ENCODE data around the gene UMOD. TPM values are rescaled to one million over a fixed set of nuclear protein-coding genes. Genes with fewer than 3 reads are reported as not detected.

UMOD gene
- total RNA-seq, 1 experiment from 2014 or later, result not detected

DNA sequence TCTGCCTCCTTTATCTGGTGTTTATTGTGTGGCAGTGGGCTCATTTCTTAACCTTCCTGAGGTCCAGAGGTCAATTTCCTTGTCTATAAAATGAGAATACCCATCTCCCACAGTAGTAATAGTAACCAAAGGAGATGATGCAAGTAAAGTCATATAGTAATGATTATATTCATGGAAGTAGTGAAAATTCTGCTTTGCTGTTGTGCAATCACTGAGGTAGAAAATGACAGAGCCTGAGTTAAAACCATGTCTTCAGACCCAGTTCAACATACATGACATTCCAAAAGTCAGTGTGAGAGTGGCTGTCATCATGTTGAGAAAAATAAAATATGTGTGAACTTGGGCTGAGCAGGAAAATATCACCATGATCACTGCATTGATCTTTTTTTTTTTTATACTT, 864 bp upstream of the UMOD start:
- no peak overlapping the region for H3K4me3 ChIP-seq (ENCODE audit: low read length)
- no peaks in the 10 kb centered on the region for H3K79me2 ChIP-seq (ENCODE audit: low read length)
- TF ChIP-seq EZH2 (IDR thresholded peaks at IDR 0.05; ENCODE audit: low read length, unreplicated experiment) (no peak), EZH2phosphoT487 (IDR thresholded peaks at IDR 0.05; ENCODE audit: borderline replicate concordance, low read length) (no peak)
- TF ChIP-seq, protein P1, sequence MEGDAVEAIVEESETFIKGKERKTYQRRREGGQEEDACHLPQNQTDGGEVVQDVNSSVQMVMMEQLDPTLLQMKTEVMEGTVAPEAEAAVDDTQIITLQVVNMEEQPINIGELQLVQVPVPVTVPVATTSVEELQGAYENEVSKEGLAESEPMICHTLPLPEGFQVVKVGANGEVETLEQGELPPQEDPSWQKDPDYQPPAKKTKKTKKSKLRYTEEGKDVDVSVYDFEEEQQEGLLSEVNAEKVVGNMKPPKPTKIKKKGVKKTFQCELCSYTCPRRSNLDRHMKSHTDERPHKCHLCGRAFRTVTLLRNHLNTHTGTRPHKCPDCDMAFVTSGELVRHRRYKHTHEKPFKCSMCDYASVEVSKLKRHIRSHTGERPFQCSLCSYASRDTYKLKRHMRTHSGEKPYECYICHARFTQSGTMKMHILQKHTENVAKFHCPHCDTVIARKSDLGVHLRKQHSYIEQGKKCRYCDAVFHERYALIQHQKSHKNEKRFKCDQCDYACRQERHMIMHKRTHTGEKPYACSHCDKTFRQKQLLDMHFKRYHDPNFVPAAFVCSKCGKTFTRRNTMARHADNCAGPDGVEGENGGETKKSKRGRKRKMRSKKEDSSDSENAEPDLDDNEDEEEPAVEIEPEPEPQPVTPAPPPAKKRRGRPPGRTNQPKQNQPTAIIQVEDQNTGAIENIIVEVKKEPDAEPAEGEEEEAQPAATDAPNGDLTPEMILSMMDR (conservative IDR thresholded peaks at IDR 0.05; ENCODE audit: low read depth, low read length), result no peak
- no peak overlapping the region for H3K27ac ChIP-seq (ENCODE audit: low read length)
- no peaks in the 10 kb centered on the region for H3K27me3 ChIP-seq (ENCODE audit: low read length)
- no peaks in the 10 kb centered on the region for H3K9me3 ChIP-seq (ENCODE audit: low read length)
- H3K4me1 ChIP-seq (ENCODE audit: insufficient read depth, low read length), result no peaks in the 10 kb centered on the region
- DNase-seq, result no peak
- no peaks in the 10 kb centered on the region for H3K36me3 ChIP-seq (ENCODE audit: low read depth, low read length)
- no TSS peak for BruUV-seq (replicated peaks)
- H3K9me2 ChIP-seq (replicated peaks; ENCODE audit: low read length), result no peaks in the 10 kb centered on the region
- no peaks in the 10 kb centered on the region for H4K20me1 ChIP-seq (ENCODE audit: low read length)
- H3F3A ChIP-seq (ENCODE audit: low read length, unreplicated experiment), result no peaks in the 10 kb centered on the region
- H3K4me2 ChIP-seq (ENCODE audit: low read length), result no peak overlapping the region
- POLR2A ChIA-PET (ENCODE audit: unreplicated experiment), result no interaction called here
- no peak overlapping the region for H3K9ac ChIP-seq (ENCODE audit: low read length)
- CTCF ChIA-PET, result no interaction called here
- intact Hi-C loops (cut with micrococcal nuclease), result no loop called here
- no peak for ATAC-seq
- H2AFZ ChIP-seq (ENCODE audit: low read length), result no peak overlapping the region

DNA sequence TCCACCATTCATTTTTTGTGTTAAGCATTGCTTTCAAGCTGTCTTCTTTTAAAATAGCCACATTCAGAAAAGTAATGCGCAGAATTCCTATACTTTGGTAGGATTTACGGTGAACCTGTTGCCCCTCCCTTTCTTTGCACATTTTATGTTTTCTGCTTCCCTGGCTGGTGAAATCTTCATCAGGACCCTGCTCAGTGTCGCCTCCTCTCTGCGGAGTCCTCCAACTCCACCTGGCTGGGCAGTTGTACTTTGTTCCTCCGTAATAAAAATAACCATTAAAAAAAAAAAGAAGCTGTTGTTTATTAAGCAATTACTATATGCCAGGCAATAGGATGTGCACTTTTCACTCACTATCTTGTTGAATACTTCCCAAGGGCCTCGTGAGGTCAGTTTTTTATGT, 2.9 kb downstream of the UMOD start:
- H3F3A ChIP-seq (ENCODE audit: low read length, unreplicated experiment), result no peaks in the 10 kb centered on the region
- no peak overlapping the region for H3K9ac ChIP-seq (ENCODE audit: low read length)
- no peak overlapping the region for H2AFZ ChIP-seq (ENCODE audit: low read length)
- H3K4me3 ChIP-seq (ENCODE audit: low read length), result no peak overlapping the region
- no peaks in the 10 kb centered on the region for H3K4me1 ChIP-seq (ENCODE audit: insufficient read depth, low read length)
- no peak overlapping the region for H3K27ac ChIP-seq (ENCODE audit: low read length)
- no peaks in the 10 kb centered on the region for H3K9me2 ChIP-seq (replicated peaks; ENCODE audit: low read length)
- H3K27me3 ChIP-seq (ENCODE audit: low read length), result no peaks in the 10 kb centered on the region
- intact Hi-C loops (cut with micrococcal nuclease), result no loop called here
- BruUV-seq (replicated peaks), result no TSS peak
- DNase-seq (no peak), ATAC-seq (no peak)
- TF ChIP-seq EZH2phosphoT487 (IDR thresholded peaks at IDR 0.05; ENCODE audit: borderline replicate concordance, low read length), result no peak
- TF ChIP-seq, protein P1 (conservative IDR thresholded peaks at IDR 0.05; ENCODE audit: low read depth, low read length), result no peak; the same call in 1 of the 2 replicates
- no peak for TF ChIP-seq EZH2 (IDR thresholded peaks at IDR 0.05; ENCODE audit: low read length, unreplicated experiment)
- H3K36me3 ChIP-seq (ENCODE audit: low read depth, low read length), result no peaks in the 10 kb centered on the region
- no peak overlapping the region for H3K4me2 ChIP-seq (ENCODE audit: low read length)
- no peaks in the 10 kb centered on the region for H3K79me2 ChIP-seq (ENCODE audit: low read length)
- no peaks in the 10 kb centered on the region for H4K20me1 ChIP-seq (ENCODE audit: low read length)
- no peaks in the 10 kb centered on the region for H3K9me3 ChIP-seq (ENCODE audit: low read length)
- CTCF ChIA-PET, result no interaction called here
- POLR2A ChIA-PET (ENCODE audit: unreplicated experiment), result no interaction called here

DNA sequence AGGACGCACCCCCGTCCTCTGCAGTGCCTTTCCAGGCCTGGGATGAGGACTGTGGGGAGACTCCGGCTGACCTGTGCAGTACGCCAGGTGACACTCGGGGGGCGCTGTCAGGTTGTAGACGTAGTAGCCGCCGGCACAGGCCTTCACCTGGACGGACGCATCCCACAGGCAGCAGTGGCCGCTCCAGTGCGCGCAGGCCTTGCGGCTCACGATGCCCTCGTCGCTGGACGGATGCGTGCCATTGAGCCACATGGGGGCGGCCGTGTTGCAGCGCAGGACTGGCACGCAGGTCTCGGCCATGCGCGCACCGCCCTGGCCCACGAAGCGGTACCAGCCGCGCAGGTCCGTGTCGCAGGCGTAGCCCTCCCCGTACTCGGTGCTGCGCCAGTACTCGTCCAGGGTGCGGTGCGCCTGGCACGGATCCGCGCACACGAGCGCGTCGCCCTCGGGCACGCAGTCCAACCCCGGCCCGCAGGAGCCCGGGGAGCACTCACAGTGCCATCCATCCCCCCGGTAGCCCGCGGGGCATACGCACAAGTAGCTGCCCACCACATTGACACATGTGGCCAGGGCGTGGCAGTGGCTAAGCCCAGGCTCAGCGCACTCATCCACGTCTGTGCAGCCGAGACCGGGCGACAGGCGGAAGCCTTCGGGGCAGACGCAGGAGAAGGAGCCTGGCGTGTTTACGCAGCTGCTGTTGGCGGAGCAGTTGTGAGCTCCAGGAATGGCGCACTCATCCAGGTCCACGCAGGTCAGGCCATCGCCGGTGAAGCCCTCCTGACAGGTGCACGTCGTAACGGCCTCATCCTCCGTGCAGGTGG, 3.9 kb downstream of the UMOD start:
- H3K4me2 ChIP-seq (ENCODE audit: low read length), result no peak overlapping the region
- BruUV-seq (replicated peaks), result no TSS peak
- TF ChIP-seq EZH2phosphoT487 (IDR thresholded peaks at IDR 0.05; ENCODE audit: borderline replicate concordance, low read length), result no peak
- no peak for TF ChIP-seq EZH2 (IDR thresholded peaks at IDR 0.05; ENCODE audit: low read length, unreplicated experiment)
- TF ChIP-seq, protein P1 (conservative IDR thresholded peaks at IDR 0.05; ENCODE audit: low read depth, low read length), result no peak
- H3K9me3 ChIP-seq (ENCODE audit: low read length), result no peaks in the 10 kb centered on the region
- H3K79me2 ChIP-seq (ENCODE audit: low read length), result no peaks in the 10 kb centered on the region
- H3K4me3 ChIP-seq (ENCODE audit: low read length), result no peak overlapping the region
- no peaks in the 10 kb centered on the region for H3K4me1 ChIP-seq (ENCODE audit: insufficient read depth, low read length)
- DNase-seq (no peak), ATAC-seq (no peak)
- CTCF ChIA-PET, result no interaction called here
- no peak overlapping the region for H3K9ac ChIP-seq (ENCODE audit: low read length)
- intact Hi-C loops (cut with micrococcal nuclease), result no loop called here
- H3F3A ChIP-seq (ENCODE audit: low read length, unreplicated experiment), result no peaks in the 10 kb centered on the region
- no peaks in the 10 kb centered on the region for H3K9me2 ChIP-seq (replicated peaks; ENCODE audit: low read length)
- H3K27me3 ChIP-seq (ENCODE audit: low read length), result no peaks in the 10 kb centered on the region
- POLR2A ChIA-PET (ENCODE audit: unreplicated experiment), result no interaction called here
- no peak overlapping the region for H2AFZ ChIP-seq (ENCODE audit: low read length)
- no peak overlapping the region for H3K27ac ChIP-seq (ENCODE audit: low read length)
- no peaks in the 10 kb centered on the region for H3K36me3 ChIP-seq (ENCODE audit: low read depth, low read length)
- no peaks in the 10 kb centered on the region for H4K20me1 ChIP-seq (ENCODE audit: low read length)
